ENCODE data around the gene PSMG3.

The PSMG3 gene

DNA sequence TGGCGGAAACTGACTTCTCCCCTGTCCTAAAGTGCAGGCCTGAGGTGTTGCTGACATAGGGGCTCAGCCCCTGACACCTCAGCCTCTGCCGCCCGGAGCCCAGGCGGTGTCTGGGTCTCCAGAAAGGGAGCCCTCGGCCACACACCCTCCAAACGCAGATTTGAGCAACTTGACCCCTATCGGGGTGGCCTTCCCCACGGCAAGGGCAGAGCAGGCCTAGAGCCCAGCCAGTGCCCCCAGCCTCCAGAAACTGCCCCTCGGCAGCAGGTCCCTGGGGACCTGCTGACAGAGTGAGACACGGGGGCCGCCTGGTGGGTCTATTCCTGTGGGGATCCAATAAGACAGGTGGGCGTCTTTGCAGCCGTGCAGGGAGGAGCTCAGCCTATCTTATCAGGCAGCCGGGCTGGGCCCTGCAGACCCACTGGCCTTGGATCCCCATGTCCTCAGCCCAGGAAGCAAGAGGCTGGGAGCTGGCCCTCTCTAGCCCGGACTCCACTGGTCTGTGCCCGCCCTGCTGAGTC is 24.9 kb downstream of the PSMG3 start:
- DNase-seq (ENCODE audit: low read depth in 3 of 3) = no peak

DNA sequence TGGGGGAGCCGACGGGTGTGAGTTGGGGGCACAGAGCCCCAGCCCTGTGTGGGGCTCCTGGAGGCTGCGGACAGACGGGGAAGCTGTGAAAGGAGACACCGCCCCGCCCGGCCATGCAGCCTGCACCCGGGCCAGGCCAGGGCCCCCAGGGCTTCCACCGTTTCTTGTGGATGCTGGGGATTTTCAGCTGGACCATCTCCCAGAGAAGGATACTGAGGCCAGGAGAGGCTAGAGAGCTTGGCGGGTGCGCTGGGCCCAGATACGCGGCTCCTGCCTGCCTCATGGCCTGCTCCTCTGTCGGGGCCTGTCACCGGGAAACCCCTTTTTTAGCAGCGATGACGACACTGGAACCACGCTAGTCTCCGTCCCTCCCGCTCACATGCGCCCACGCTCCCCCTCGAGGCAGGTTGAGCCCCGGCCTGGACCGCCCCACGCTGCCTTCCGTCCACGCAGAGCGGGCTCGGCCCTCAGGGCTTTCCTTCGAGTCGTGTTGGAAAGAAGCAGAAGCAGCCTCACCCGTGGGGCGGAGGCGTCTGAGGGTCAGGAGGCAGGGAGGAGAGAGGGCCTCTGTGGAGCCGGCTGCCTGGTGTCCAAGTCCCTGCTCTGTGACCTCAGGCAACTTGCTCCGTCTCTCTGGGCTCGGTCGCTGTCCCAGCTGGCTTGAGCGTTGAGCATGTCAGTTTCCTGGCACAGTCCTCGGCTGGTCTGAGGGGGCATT is 25.5 kb downstream of the PSMG3 start:
- no peak for DNase-seq (ENCODE audit: low read depth in 3 of 3)

DNA sequence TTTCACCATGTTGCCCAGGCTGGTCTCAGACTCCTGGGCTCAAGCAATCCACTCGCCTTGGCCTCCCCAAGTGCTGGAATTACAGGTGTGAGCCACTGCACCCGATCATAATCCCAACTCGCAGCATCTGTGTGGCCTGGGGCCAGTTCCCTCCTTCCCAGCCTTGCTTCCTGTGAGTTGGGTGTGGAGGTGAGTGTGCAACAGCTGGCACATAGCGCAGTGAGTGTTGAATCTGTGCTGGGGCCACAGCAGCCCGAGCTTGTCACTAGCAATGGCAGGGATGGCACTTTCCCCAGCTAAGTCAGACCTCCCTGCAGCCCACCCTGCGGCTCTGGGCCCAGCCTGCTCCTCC is 26.0 kb downstream of the PSMG3 start:
- DNase-seq (ENCODE audit: low read depth in 3 of 3) = no peak

DNA sequence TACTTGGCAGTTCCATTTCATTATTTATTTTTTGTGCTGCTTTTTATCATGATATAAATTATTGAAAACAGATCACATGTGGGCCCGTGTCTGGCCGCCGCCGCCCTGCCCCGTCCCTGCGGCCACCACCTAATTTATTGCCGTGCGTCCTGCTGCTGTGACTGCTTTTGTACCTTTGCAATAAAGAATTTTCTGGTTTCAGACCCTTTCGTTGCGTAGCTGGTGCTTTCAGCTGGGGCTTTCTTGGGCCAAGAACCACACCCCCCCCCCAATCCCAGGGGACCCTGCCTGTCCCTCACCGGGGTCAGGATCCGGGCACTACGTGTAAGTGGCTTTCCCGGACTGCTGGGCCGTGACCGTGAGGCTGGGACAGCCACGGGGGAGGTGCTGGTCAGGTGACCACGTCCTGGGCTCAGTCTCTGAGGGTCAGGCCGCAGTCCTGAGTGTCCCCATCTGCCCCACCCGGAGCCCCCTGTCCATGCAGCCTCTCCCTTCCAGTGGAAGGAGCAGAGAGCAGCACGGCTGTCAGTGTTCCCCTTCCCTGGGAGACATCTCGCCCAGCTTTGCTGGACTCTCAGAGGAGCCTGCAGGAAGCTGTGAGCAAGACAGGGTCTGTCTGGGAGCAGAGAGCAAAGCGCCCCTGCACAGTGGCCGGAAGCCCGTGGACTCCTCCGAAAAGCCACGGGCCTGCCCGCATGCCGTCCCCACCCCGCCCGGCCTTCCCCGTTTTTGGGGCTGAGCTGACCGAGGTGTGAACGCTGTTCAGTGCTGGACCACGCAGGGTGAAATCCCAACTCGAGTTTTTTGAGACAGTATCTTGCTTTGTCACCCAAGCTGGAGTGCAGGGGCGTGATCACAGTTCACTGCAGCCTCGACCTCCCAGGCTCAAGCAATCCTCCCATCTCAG is 26.7 kb downstream of the PSMG3 start:
- DNase-seq (ENCODE audit: low read depth in 3 of 3) = no peak

DNA sequence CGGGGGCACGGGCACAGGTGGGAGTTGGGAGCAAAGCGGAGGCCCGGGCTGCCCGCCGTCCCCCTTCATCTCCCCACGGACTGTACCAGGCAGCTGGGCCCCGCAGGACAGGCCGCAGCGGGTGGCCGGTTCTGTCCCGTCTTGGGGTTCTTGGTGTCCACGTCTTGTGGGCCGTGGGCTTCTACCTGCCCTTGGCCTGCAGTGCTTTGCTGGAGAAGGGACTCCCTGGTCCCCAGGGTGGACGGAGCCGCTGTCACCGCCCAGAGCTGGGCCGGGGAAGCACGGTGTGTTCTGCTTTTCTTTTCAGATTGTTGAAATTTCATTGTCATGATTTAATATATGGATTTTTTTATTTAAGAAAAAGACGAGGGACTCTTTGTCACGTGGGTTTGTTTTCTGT is 27.5 kb downstream of the PSMG3 start:
- no peak for DNase-seq (ENCODE audit: low read depth in 3 of 3)

DNA sequence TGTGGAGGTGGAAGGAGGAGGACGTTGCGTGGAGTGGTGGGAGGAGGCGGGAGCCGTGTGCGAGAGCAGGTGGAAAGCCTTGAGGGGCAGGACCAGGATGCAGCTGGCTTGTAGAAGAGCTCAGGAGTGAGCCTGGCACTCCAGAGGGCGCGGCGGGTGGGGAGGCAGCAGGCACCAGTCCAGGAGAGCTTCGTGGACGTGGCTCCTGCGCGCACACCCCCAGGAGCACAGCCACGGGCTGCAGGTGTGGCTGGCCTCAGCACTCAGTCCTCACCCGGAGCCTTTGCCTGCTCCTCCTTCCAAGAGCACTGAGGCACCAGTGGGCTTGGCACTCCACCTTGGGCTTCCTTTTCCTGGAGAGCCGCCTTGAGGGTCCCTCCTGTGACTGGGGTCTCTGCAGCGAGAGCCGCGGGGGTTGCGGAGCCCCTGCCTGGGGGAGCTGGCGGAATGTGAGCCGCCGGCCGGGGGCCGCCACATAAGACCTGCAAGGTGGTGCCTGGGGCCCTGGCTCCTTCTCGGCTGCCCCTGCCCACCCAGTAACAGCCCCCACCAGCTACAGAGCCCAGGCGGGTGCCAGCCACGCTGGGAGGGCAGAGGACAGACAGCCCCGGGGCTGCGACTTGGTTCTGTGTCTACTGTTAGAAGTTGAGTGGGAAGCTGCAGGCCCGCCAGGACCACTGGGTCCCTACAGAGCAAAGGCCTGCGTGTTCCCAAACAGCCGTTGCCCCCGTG is 28.2 kb downstream of the PSMG3 start:
- DNase-seq (ENCODE audit: low read depth in 3 of 3) = no peak

DNA sequence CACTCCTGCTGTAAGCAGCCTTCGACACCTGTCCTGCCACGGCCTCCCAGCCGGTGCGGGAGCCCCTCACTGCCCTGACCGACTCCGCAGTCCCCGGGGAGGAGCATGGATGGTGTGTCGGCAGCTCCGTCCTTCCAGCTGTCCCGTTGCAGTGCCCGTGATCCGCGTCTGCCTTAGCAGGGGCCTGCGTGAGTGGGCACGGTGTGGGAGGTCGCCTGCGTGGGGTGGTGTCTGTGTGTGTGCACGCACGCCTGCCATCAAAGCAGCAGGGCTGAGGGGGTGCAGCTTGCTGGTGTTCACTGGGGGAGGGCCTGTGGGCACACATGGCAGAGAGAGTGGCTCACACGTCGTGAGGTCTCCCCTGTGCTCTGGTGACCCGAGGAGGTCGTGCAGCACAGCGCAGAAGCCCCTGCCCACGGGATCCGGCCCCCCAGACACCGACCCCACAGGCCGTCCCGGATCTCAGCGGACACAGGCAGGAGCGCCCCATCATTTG is 29.0 kb downstream of the PSMG3 start:
- DNase-seq (ENCODE audit: low read depth in 3 of 3) = no peak

DNA sequence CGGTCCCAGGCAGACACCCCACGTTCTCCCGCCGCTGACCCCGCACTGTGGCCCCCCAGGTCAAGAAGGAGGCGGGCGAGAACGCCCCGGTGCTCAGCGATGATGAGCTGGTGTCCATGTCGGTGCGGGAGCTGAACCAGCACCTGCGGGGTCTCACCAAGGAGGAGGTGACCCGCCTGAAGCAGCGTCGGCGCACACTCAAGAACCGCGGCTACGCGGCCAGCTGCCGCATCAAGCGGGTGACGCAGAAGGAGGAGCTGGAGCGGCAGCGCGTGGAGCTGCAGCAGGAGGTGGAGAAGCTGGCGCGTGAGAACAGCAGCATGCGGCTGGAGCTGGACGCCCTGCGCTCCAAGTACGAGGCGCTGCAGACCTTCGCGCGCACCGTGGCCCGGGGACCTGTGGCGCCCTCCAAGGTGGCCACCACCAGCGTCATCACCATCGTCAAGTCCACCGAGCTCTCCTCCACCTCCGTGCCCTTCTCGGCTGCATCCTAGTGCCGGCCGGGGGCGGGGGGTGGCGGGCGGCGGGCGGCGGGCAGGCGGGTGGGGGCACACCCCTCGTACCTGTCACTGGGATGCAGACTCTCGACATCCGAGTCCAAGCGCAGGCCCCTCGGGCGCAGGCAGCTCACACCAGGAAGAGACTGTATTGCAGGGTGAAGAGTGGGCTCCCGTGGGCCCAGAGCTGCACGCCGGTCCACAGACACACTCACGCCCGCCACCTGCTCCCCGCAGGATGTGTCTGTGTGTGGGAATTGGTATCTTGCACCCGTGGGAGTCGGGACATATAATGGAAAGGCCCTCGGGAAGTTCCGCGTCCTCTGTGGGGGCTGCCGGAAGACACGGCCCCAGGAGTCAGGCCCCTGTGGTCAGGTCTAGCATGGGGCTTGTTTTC is 29.7 kb downstream of the PSMG3 start:
- no peak for DNase-seq (ENCODE audit: low read depth in 3 of 3)

DNA sequence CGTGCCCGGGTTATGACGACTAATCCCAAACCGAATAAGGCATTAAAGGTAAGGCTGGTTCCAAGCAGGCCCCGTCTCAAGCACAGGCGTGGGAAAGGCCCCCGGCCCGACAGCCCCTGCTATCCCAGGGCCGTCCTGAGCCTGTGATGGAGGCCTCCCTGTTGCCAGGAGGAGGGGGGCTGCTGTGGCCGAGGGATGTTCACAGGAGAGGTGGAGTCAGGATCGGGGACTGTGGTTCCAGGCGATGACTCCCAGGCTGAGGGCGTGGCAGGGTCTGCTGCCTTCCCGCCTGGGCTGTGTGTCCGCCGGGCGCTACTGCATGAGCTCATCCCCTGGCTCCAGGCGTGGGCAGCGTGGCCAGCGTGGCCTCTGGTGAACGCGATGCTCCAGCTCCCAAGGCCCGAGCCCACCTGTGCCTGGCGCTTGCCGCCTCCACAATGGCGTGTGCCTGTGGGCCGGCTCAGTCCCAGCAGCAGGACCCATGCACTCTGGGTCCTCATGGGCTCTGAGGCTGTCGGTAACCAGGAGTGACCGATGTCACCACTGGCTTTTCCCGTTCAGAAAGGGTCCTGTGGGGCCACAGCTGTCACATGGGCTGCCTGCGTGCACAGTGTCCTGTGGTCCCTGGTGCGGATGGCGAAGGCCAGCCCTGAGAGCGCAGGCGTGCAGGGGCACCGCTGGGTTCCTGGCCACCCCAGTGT is 30.5 kb downstream of the PSMG3 start:
- DNase-seq (ENCODE audit: low read depth in 3 of 3) = no peak

DNA sequence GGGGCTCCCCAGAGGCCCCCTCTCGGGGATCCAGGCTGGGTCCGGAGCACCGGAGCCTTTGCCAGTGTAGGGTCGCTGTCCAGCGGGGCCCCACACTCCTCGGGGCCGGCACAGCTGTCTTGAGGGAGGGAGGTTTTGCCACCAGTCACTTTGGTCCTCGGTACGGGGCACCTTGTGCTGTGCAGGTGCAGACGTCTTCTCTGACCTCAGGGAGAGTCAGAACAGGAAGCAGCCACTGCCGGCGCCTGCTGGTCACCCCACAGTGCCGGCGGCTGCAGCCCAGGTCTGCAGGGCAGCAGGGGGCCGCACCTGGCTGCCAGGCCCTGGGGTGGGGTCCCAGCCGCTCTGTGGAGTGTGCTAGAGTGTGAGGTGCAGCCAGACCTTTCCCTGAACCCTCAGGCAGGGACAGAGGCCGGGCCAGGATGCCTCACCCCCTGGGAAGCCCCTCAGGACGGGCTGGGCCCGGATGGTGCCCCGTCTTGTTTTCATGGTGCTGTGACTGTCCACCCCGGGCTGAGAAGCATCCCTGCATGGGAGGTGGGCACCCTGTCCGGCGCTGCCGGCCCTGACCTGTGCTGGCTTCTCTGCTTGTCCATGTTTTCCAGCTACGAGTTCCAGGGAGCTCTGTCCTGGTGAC is 31.2 kb downstream of the PSMG3 start:
- DNase-seq (ENCODE audit: low read depth in 3 of 3) = no peak

DNA sequence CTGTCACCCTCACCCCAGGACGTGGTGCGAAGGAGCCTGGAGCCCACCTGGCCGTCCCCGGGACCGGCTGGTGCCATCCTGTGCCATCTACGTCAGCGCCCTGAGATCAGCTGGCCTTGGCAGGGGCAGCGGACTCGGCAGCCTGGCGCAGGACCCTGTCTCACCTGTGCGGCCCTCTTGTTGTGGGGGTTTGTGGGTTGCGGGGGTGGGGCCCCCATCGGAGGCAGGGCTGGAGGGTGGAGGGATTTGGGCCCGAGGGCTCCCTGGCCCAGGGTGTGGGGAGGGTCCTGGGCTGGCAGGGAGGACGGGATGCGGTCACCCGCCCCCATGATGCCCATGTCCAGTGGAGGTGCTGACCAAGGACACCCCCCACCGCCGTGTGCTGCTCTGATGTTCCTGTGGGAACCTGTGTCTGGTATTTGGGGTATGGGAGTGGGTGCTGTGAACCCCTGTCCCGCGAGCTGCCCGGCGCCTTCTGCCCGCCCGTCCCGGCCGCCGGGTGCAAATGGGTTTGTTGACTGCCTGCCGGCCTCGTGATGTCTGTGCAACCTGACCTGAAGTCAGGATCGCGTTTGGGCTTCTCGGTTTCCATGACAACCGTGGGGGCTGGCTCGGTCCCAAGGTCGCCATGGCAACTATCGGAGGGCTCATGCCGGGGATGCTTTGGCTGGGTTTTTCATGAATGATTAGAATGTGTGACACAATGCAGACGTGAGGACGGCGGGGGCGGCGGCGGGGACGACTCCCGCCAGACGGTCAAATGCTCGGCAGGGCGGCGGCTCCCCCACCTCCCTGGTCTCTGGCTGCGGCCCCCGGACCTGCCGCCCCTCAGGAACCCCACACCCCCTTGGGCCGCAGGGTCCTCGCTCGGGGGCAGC is 32.1 kb downstream of the PSMG3 start:
- no peak for DNase-seq (ENCODE audit: low read depth in 3 of 3)

DNA sequence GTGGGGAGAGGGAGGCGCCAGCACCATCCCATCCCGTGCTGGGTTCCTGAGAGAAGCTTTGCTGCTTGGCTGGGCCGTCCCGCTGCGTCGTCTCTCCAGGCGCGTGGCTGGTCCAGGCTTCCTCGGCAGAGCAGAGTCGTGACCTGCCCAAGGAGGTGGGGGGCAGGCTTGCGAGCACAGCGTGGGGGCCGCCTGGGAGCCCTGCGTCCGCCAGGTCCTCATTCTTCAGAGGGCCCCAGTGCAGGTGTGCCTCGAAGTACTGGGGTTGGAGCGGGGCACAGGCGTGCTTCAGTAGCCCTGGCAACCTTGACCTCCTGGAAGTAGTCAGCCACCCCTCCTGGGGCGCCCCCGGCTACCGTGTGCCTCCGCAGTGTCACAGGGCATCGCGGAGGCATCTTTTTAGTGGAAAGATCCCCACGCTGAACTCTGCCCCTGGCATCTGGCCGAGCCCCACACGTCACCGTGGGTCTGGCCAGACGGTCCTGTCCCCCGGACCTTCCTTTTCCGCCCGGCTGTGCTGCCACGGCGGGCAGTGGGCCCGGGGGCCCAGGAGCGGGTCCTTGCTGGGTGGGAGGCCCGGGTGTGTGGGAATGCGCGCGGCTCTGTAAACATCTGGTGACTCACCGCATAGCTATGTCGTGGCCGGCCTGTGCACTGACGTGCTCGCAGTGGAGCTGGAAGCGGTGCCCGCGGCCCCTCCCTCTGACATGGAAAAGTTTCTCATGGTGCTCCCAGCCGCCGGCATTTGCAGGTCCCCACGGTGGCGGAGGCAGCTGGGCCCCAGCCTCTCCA is 32.9 kb downstream of the PSMG3 start:
- no peak for DNase-seq (ENCODE audit: low read depth in 3 of 3)

DNA sequence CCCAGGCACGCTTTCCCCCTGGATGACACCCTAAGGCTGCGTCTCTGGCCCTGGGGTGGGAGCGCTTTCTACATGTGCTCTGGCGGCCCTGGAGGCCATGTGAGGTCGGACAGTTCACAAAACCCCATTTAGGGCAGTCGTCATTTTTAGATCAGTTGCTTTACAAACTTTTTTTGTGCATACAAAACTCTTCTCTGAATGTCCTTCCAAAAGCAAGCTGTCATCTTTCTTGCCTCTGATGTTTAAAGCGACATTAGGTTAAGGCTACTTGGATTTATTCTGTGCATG is 33.4 kb downstream of the PSMG3 start:
- no peak for DNase-seq (ENCODE audit: low read depth in 3 of 3)

DNA sequence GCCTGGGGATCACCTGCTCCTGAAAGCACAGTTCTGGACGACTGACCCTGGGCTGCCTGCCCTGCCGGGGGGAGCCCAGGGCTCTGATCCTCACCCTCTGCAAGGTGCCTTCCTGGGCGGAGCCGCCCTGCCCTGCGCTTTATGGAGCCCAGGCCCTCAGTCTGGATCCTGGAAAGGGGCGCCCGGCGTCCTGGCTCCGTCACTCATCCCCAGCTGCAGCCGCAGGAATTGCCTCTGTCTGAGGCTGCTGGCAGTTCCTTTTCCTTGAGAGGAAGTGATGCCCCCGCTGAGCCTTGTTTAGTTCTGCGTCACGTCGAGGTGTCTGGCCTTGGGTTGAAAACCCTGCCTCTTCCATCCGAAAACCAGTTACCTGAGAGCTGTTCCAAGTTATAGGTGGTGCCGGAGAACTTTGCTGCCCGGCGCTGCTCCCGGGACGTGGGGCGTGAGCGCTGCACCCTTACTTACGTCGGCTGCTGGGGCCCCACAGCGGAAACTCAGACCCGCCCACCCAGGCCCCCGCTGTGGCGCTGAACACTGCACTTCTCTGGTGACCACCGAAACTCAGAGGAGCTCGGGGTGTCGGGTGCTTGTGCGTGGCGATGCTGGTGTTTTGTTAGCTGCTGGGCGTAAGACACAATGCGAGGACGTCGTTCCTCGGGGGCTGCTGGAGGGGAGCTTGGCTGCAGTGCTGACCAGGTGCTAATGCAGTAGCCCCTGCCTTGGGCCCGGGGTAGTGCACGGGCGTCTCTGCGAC is 34.0 kb downstream of the PSMG3 start:
- no peak for DNase-seq (ENCODE audit: low read depth in 3 of 3)

DNA sequence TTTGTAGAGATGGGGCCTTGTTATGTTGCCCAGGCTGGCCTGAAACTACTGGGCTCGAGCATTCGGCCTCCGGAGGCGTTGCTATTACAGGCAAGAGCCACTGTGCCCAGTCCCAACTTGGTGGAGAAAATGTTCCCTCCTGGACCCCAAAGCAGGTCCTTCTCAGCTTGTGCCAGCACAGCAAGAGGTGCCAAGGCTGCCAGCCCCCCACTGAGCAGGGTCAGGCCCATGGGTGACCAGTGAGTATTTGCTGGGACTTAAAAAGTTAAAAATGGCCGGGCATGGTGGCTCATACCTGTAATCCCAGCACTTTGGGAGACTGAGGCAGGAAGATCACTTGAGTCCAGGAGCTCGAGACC is 34.8 kb downstream of the PSMG3 start:
- DNase-seq (ENCODE audit: low read depth in 3 of 3) = no peak

DNA sequence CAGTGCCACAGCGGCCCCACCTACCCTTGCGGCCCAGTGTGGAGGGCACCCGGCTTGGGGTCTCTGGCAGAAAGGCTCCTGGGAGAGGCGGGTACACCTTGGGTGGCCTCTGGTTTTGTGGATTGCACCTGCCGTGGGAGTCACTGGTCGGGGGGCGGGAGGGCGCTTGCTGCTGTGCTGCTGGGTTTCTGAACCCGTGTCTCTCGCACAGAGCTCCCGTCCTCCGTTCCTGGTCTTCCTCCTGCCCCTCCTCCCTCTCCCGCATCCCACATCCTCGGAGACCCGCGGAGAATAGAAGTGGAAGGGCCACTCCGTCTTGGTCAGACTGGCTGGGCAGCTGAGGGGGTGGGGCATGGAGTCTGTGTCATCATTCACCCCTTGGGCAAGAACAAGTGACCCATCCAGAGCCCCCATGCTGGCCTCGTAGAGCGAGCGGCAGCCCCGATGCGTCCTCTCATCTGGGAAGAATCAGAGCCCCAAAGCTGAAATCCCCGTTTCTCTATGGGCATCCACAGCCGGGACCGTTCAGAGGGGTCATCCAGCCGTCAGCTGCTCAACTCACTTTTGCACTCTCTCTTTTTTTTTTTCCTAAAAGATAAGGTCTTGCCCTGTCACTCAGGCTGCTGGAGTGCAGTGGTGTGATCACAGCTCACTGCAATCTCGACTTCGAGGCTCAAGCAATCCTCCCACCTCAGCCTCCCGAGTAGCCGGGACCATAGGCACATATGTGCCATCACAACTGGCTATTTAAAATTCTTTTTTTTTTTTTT is 35.3 kb downstream of the PSMG3 start:
- no peak for DNase-seq (ENCODE audit: low read depth in 3 of 3)

All from stimulated activated CD4-positive, alpha-beta T cell treated with anti-CD3 and anti-CD28 coated beads, TNF-alpha, amount 100 ng/mL, for 4 hours (primary cell).